Liver (tissue), 9 donors: ENCODE data around the gene FREY1. TPM values are rescaled to one million over a fixed set of nuclear protein-coding genes. Genes with fewer than 3 reads are reported as not detected.

Experiments used
- DNase-seq: peaks from one replicate; pipeline ENCODE4 v3.0.0-alpha.2; 2017; ENCODE audit warnings: low spot score
- H3K27ac ChIP-seq, 2 donors: one replicate each; pipeline ENCODE4 v1.7.0; 2013; ENCODE audit warnings: inconsistent platforms in 2 of 2, low read length in 2 of 2, control low read depth in 1 of 2, low read depth in 1 of 2, mild to moderate bottlenecking in 1 of 2
- H3K27me3 ChIP-seq, 4 donors: one replicate each; pipeline versions ENCODE4 v1.6.1 to v1.7.0; 2013; ENCODE audit warnings: low read length in 3 of 4, inconsistent platforms in 1 of 4, mild to moderate bottlenecking in 1 of 4, moderate library complexity in 1 of 4; ENCODE audit not compliant: control insufficient read depth in 4 of 4, insufficient read depth in 4 of 4
- H3K36me3 ChIP-seq, 4 donors: one replicate each; pipeline versions ENCODE4 v1.6.1 to v1.7.0; 2013; ENCODE audit warnings: low read length in 3 of 4, mild to moderate bottlenecking in 3 of 4, low read depth in 1 of 4, moderate library complexity in 1 of 4; ENCODE audit not compliant: control insufficient read depth in 4 of 4, insufficient read depth in 3 of 4
- H3K4me1 ChIP-seq, 4 donors: one replicate each; pipeline versions ENCODE4 v1.6.1 to v1.7.0; 2013; ENCODE audit warnings: low read length in 3 of 4, mild to moderate bottlenecking in 3 of 4, moderate library complexity in 1 of 4; ENCODE audit not compliant: control insufficient read depth in 4 of 4, insufficient read depth in 4 of 4
- H3K4me3 ChIP-seq, 3 donors: one replicate each; pipeline versions ENCODE4 v1.6.1 to v1.7.0; 2013; ENCODE audit warnings: low read length in 3 of 3, control low read depth in 1 of 3, low read depth in 1 of 3, mild to moderate bottlenecking in 1 of 3
- H3K9ac ChIP-seq, 2 donors: one replicate each; pipeline ENCODE4 v1.7.0; 2013; ENCODE audit warnings: low read length in 2 of 2, mild to moderate bottlenecking in 2 of 2, moderate library complexity in 2 of 2, control low read depth in 1 of 2, low read depth in 1 of 2
- H3K9me3 ChIP-seq, 4 donors: one replicate each; pipeline versions ENCODE4 v1.6.1 to v1.7.0; 2013; ENCODE audit warnings: low read length in 3 of 4; ENCODE audit not compliant: control insufficient read depth in 4 of 4
- ATF3 ChIP-seq: IDR thresholded peaks from 2 replicates; pipeline ENCODE4 v1.6.1; 2016; ENCODE audit warnings: antibody characterized with exemption
- CTCF ChIP-seq: fragments of 150-350 bp; IDR thresholded peaks from 2 replicates; pipeline ENCODE4 v1.5.1; 2017; ENCODE audit warnings: improper control_type of control experiment, low read depth, low read length; ENCODE audit not compliant: missing input control
- EGR1 ChIP-seq, 2 donors: IDR thresholded peaks; 2 replicates each; pipeline ENCODE4 v1.6.1; 2016 to 2018; ENCODE audit warnings: antibody characterized with exemption in 2 of 2, low read depth in 2 of 2
- GABPA ChIP-seq, 2 donors: IDR thresholded peaks in 1 of 2; conservative IDR thresholded peaks in 1 of 2; 2 replicates each; pipeline ENCODE4 v1.6.1; 2016; ENCODE audit warnings: antibody characterized with exemption in 2 of 2, mild to moderate bottlenecking in 1 of 2, moderate library complexity in 1 of 2
- HNF4A ChIP-seq, 2 donors: conservative IDR thresholded peaks; 2 replicates each; pipeline ENCODE4 v1.6.1; 2016; ENCODE audit warnings: antibody characterized with exemption in 2 of 2, mild to moderate bottlenecking in 2 of 2
- HNF4G ChIP-seq: IDR thresholded peaks from 2 replicates; pipeline ENCODE4 v1.6.1; 2016; ENCODE audit warnings: antibody characterized with exemption
- MAX ChIP-seq: IDR thresholded peaks from 2 replicates; pipeline ENCODE4 v1.6.1; 2016; ENCODE audit warnings: antibody characterized with exemption
- NR2F2 ChIP-seq: IDR thresholded peaks from 2 replicates; pipeline ENCODE4 v1.6.1; 2016; ENCODE audit warnings: antibody characterized with exemption
- RAD21 ChIP-seq, 2 donors: IDR thresholded peaks; 2 replicates each; pipeline ENCODE4 v1.6.1; 2016; ENCODE audit warnings: antibody characterized with exemption in 2 of 2, mild to moderate bottlenecking in 2 of 2
- TAF1 ChIP-seq: conservative IDR thresholded peaks from 2 replicates; pipeline ENCODE4 v1.6.1; 2016; ENCODE audit warnings: antibody characterized with exemption, mild to moderate bottlenecking
- YY1 ChIP-seq: IDR thresholded peaks from 2 replicates; pipeline ENCODE4 v1.6.1; 2016; ENCODE audit warnings: antibody characterized with exemption, mild to moderate bottlenecking
- ZBTB33 ChIP-seq: IDR thresholded peaks from 2 replicates; pipeline ENCODE4 v1.6.1; 2016; ENCODE audit warnings: antibody characterized with exemption
- WGBS: extraction: QIAGEN DNeasy Blood & Tissue Kit; methylation state at CpG from one replicate; pipeline ENCODE4 v1.1.7; 2013; 5-methylcytosine and 5-hydroxymethylcytosine counted together
- polyA plus RNA-seq, 2 donors: library from polyadenylated mRNA; stranded (reverse) in 1 of 2; unstranded in 1 of 2; fragments of 200-250 nt in 1 of 2; fragments of >200 nt in 1 of 2; fragmentation: Nextera tagmentation in 1 of 2; extraction: Ambion mirVana in 1 of 2; gene quantifications; one replicate each; pipeline versions ENCODE4 v1.2.1 to v1.2.3, GENCODE V29; 2013 to 2015
- total RNA-seq, 2 donors: library from RNA; depleted of rRNA; stranded (reverse); fragments of >200 nt; gene quantifications; one replicate each; pipeline ENCODE4 v1.2.3, GENCODE V29; 2014
- donor health status: healthy.
- donor health status: healthy.
- donor health status: healthy.
- donor health status: healthy.
- donor health status: healthy.

Gene FREY1
- total and polyA plus RNA-seq, 4 donors: 0.18 to 2.1 (median 0.75) TPM; not detected in 1

GRCh38 chr11:45876401-45876800 is 30.7 kb downstream of the FREY1 start:
- 74% methylated on average over 6 of the region's 6 CpGs for WGBS
- TF ChIP-seq NR2F2: no peak
- H3K4me3 ChIP-seq: no peak overlapping the region
- H3K4me1 ChIP-seq: no peaks in the 10 kb centered on the region
- H3K36me3 ChIP-seq: peaks cover 12 to 88% (median 76%) of the 10 kb centered on the region in 4 donors
- DNase-seq: no peak
- H3K27ac ChIP-seq: no peak overlapping the region
- H3K9ac ChIP-seq: no peak overlapping the region
- no peaks in the 10 kb centered on the region for H3K27me3 ChIP-seq
- H3K9me3 ChIP-seq: no peaks in the 10 kb centered on the region

- Histone ChIP-seq H3K9me3 (no peaks in the 10 kb centered on the region), H3K27ac (no peak overlapping the region), H3K9ac (no peak overlapping the region), H3K36me3 (peaks cover 17 to 93% (median 82%) of the 10 kb centered on the region in 4 donors), H3K27me3 (no peaks in the 10 kb centered on the region), H3K4me3 (no peak overlapping the region), H3K4me1 (no peaks in the 10 kb centered on the region)
- DNase-seq: no peak
- TF ChIP-seq MAX (no peak), TAF1 (no peak), EGR1 (IDR thresholded peaks at IDR 0.05; ENCODE audit: low read depth in 2 of 2) (no peak), CTCF (peak; percentile 48), GABPA (IDR thresholded peaks at IDR 0.05 in 1 of 2, conservative IDR thresholded peaks at IDR 0.05 in 1 of 2) (no peak), HNF4A (conservative IDR thresholded peaks at IDR 0.05) (no peak), ZBTB33 (no peak), YY1 (no peak), RAD21 (IDR thresholded peaks at IDR 0.05) (peak; percentile 70 to 79)
- WGBS: 86% methylated on average over 9 of the region's 9 CpGs
Observed at GRCh38 chr11:45872651-45873356, 34.3 kb downstream of the FREY1 start.

GRCh38 chr11:45871638-45872037 is 35.4 kb downstream of the FREY1 start:
- DNase-seq: no peak
- Histone ChIP-seq H3K9ac (no peak overlapping the region), H3K27ac (no peak overlapping the region), H3K9me3 (no peaks in the 10 kb centered on the region), H3K4me3 (no peak overlapping the region), H3K4me1 (no peaks in the 10 kb centered on the region), H3K27me3 (no peaks in the 10 kb centered on the region), H3K36me3 (peaks cover 20 to 92% (median 79%) of the 10 kb centered on the region in 4 donors)
- WGBS: 94% methylated on average over 2 of the region's 2 CpGs
- no peak for TF ChIP-seq YY1
- no peak for TF ChIP-seq EGR1 (IDR thresholded peaks at IDR 0.05; ENCODE audit: low read depth in 2 of 2)
- no peak for TF ChIP-seq ATF3
- no peak for TF ChIP-seq HNF4G
- TF ChIP-seq TAF1: no peak
